ENCODE results near the gene SHROOM3. TPM values are rescaled to one million over a fixed set of nuclear protein-coding genes. Genes with fewer than 3 reads are reported as not detected.

SHROOM3 gene
- total and polyA plus RNA-seq, 10 donors, result 0.37 to 23.9 (median 8.3) TPM

GRCh38 chr4:76515975-76516843 lies 81.2 kb downstream of the SHROOM3 start:
- Histone ChIP-seq H3K27ac (peak overlapping the region in 1 of 8 donors; percentile 26), H3K9me3 (peaks cover 0 to 10% (median 5%) of the 10 kb centered on the region in 8 donors), H3K36me3 (no peaks in the 10 kb centered on the region), H3K27me3 (replicated peaks in 1 of 7) (no peaks in the 10 kb centered on the region), H3K4me3 (no peak overlapping the region), H3K4me1 (peaks cover 0 to 11% (median 0%) of the 10 kb centered on the region in 6 donors)
- DNase-seq, result no peak
- 50 to 83% (median 50%) methylated on average over 2 of the region's 2 CpGs for WGBS, 5 donors
- TF ChIP-seq CTCF (IDR thresholded peaks at IDR 0.05 in 8 of 11, conservative IDR thresholded peaks at IDR 0.05 in 3 of 11) (no peak), POLR2A (IDR thresholded peaks at IDR 0.05) (no peak), POLR2AphosphoS5 (IDR thresholded peaks at IDR 0.05) (no peak)
- intact Hi-C loops (cut with DNase I; ENCODE audit: low total_unique reads), result loop anchor here (10.0 kb wide), 1 partner anchor 689 kb away; no protein-coding TSS in a partner anchor

- no peak for DNase-seq
- TF ChIP-seq CTCF (IDR thresholded peaks at IDR 0.05 in 8 of 11, conservative IDR thresholded peaks at IDR 0.05 in 3 of 11), result no peak
- 16 to 52% (median 31%) methylated on average over 1 of the region's 1 CpG for WGBS, 5 donors
- peaks cover 0 to 15% (median 5%) of the 10 kb centered on the region in 8 donors for H3K9me3 ChIP-seq
- intact Hi-C loops (cut with DNase I; ENCODE audit: low total_unique reads), result loop anchor here (10.0 kb wide), 1 partner anchor 687 kb away; no protein-coding TSS in a partner anchor
- peaks cover 0 to 4% (median 0%) of the 10 kb centered on the region in 6 donors for H3K4me1 ChIP-seq
- no peaks in the 10 kb centered on the region for H3K36me3 ChIP-seq
- H3K27me3 ChIP-seq (replicated peaks in 1 of 7), result no peaks in the 10 kb centered on the region
- H3K27ac ChIP-seq, result no peak overlapping the region
- H3K4me3 ChIP-seq, result no peak overlapping the region
These were observed 83.2 kb downstream of the SHROOM3 start for GRCh38 chr4:76518241-76518640.

- Histone ChIP-seq H3K4me1 (no peaks in the 10 kb centered on the region), H3K9me3 (peaks cover 0 to 5% (median 0%) of the 10 kb centered on the region in 8 donors), H3K36me3 (no peaks in the 10 kb centered on the region), H3K4me3 (no peak overlapping the region), H3K27me3 (replicated peaks in 1 of 7) (no peaks in the 10 kb centered on the region), H3K27ac (no peak overlapping the region)
- WGBS, 5 donors, result 63 to 89% (median 81%) methylated on average over 6 of the region's 6 CpGs
- no peak for TF ChIP-seq POLR2A (IDR thresholded peaks at IDR 0.05)
- TF ChIP-seq CTCF (IDR thresholded peaks at IDR 0.05 in 8 of 11, conservative IDR thresholded peaks at IDR 0.05 in 3 of 11), result no peak
- no peak for TF ChIP-seq POLR2AphosphoS5 (IDR thresholded peaks at IDR 0.05)
- intact Hi-C loops (cut with DNase I; ENCODE audit: low total_unique reads), result no loop called here
- no peak for DNase-seq
These were observed 88.6 kb downstream of the SHROOM3 start for GRCh38 chr4:76523593-76523992.

- Histone ChIP-seq H3K36me3 (no peaks in the 10 kb centered on the region), H3K27ac (no peak overlapping the region), H3K4me1 (no peaks in the 10 kb centered on the region), H3K9me3 (peaks cover 0 to 5% (median 0%) of the 10 kb centered on the region in 8 donors), H3K4me3 (no peak overlapping the region), H3K27me3 (replicated peaks in 1 of 7) (peaks cover 0 to 3% (median 0%) of the 10 kb centered on the region in 7 donors)
- DNase-seq, result no peak
- intact Hi-C loops (cut with DNase I; ENCODE audit: low total_unique reads), result no loop called here
- no peak for TF ChIP-seq CTCF (IDR thresholded peaks at IDR 0.05 in 8 of 11, conservative IDR thresholded peaks at IDR 0.05 in 3 of 11)
- no peak for TF ChIP-seq POLR2AphosphoS5 (IDR thresholded peaks at IDR 0.05)
- no peak for TF ChIP-seq POLR2A (IDR thresholded peaks at IDR 0.05)
- WGBS, 5 donors, result 88 to 95% (median 90%) methylated on average over 4 of the region's 4 CpGs
These were observed 90.7 kb downstream of the SHROOM3 start for GRCh38 chr4:76525751-76526150.
